Medulla oblongata (tissue), 1 donor: ENCODE measurements around the gene POLK.

Experiments used
- DNase-seq: peaks from one replicate; pipeline ENCODE4 v3.0.0-alpha.2; 2015; ENCODE audit errors: extremely low spot score

Gene POLK

GRCh38 chr5:75648712-75649111 is 137.0 kb downstream of the POLK start:
- DNase-seq, result no peak
